Neural cell (in vitro differentiated cells): ENCODE measurements around the gene USP6. TPM values are rescaled to one million over a fixed set of nuclear protein-coding genes. Genes with fewer than 3 reads are reported as not detected.
"Not testable (repeated sequence)": the region's sequence is repeated elsewhere in the genome, so short reads cannot be mapped to it uniquely, and the experiment has no call there.

Experiments
- H2AFZ ChIP-seq: fragments of 200-600, 300-800 bp; sonication (generic), shearing (Covaris generic); 2 replicates; pipeline ENCODE4 v1.6.0; 2014; ENCODE audit warnings: low read depth, mild to moderate bottlenecking, antibody characterized with exemption, low read length, moderate library complexity
- H3F3A ChIP-seq: fragments of 200-600 bp; shearing (Covaris generic); 2 replicates; pipeline ENCODE4 v1.6.1; 2016; ENCODE audit warnings: mild to moderate bottlenecking, moderate library complexity, mixed read lengths, antibody characterized with exemption, low read length; ENCODE audit not compliant: insufficient read depth, poor library complexity, severe bottlenecking
- H3K27ac ChIP-seq: fragments of 200-600, 300-800 bp; sonication (generic), shearing (Covaris generic); 2 replicates; pipeline ENCODE4 v1.5.1; 2014; ENCODE audit warnings: mild to moderate bottlenecking, low read length, moderate library complexity
- H3K27me3 ChIP-seq: fragments of 300-800, 200-600 bp; sonication (generic), shearing (Covaris generic); 2 replicates; pipeline ENCODE4 v1.6.0; 2014; ENCODE audit warnings: mild to moderate bottlenecking, low read depth, low read length, moderate library complexity; ENCODE audit not compliant: insufficient read depth
- H3K36me3 ChIP-seq: fragments of 300-800, 200-600 bp; sonication (generic), shearing (Covaris generic); 2 replicates; pipeline ENCODE4 v1.5.1; 2014; ENCODE audit warnings: mild to moderate bottlenecking, antibody characterized with exemption, low read length, moderate library complexity; ENCODE audit not compliant: insufficient read depth
- H3K4me2 ChIP-seq: fragments of 300-800, 200-600 bp; sonication (generic), shearing (Covaris generic); 2 replicates; pipeline ENCODE4 v1.6.0; 2014; ENCODE audit warnings: mild to moderate bottlenecking, low read length
- H3K4me3 ChIP-seq: fragments of 300-800, 200-600 bp; sonication (generic), shearing (Covaris generic); 2 replicates; pipeline ENCODE4 v1.5.1; 2014; ENCODE audit warnings: mild to moderate bottlenecking, low read length, moderate library complexity
- H3K79me2 ChIP-seq: fragments of 200-600 bp; shearing (Covaris generic); replicated peaks from 2 replicates; pipeline ENCODE4 v1.6.0; 2014; ENCODE audit warnings: mild to moderate bottlenecking, low read length, moderate library complexity; ENCODE audit not compliant: insufficient read depth
- H3K9ac ChIP-seq: fragments of 300-800, 200-600 bp; sonication (generic), shearing (Covaris generic); 2 replicates; pipeline ENCODE4 v1.6.1; 2016; ENCODE audit warnings: mild to moderate bottlenecking, low read length, mixed read lengths
- H3K9me2 ChIP-seq: fragments of 200-600 bp; shearing (Covaris generic); 2 replicates; pipeline ENCODE4 v1.6.1; 2016; ENCODE audit warnings: mild to moderate bottlenecking, low read length, mixed read lengths; ENCODE audit not compliant: insufficient read depth
- H3K9me3 ChIP-seq: fragments of 200-600, 300-800 bp; sonication (generic), shearing (Covaris generic); 2 replicates; pipeline ENCODE4 v1.6.1; 2016; ENCODE audit warnings: mild to moderate bottlenecking, mixed run types, low read length, moderate library complexity, mixed read lengths
- H4K20me1 ChIP-seq: fragments of 200-600 bp; shearing (Covaris generic); 2 replicates; pipeline ENCODE4 v1.6.1; 2016; ENCODE audit warnings: mild to moderate bottlenecking, mixed run types; ENCODE audit not compliant: insufficient read depth
- CTCF ChIP-seq: fragments of 450-650 bp; IDR thresholded peaks from 2 replicates; pipeline ENCODE4 v1.5.1; 2014; ENCODE audit warnings: antibody characterized with exemption, mild to moderate bottlenecking, moderate library complexity; ENCODE audit not compliant: poor library complexity, severe bottlenecking
- EP300 ChIP-seq: fragments of 450-650 bp; conservative IDR thresholded peaks from 2 replicates; pipeline ENCODE4 v1.6.1; 2014; ENCODE audit warnings: antibody characterized with exemption, mild to moderate bottlenecking, moderate library complexity; ENCODE audit not compliant: poor library complexity, severe bottlenecking
- EZH2 ChIP-seq: fragments of 200-600, 300-800 bp; shearing (Covaris generic), sonication (generic); IDR thresholded peaks from 2 replicates; pipeline ENCODE4 v1.6.1; 2014; ENCODE audit warnings: antibody characterized with exemption, low read length, borderline replicate concordance, mild to moderate bottlenecking; ENCODE audit not compliant: insufficient read depth, poor library complexity, severe bottlenecking
- MXI1 ChIP-seq: fragments of 450-650 bp; conservative IDR thresholded peaks from 2 replicates; pipeline ENCODE4 v1.6.1; 2014; ENCODE audit warnings: antibody characterized with exemption, mild to moderate bottlenecking; ENCODE audit not compliant: poor library complexity, severe bottlenecking
- POLR2AphosphoS5 ChIP-seq: IDR thresholded peaks from 2 replicates; pipeline ENCODE4 v1.6.1; 2012
- RAD21 ChIP-seq: fragments of 450-650 bp; conservative IDR thresholded peaks from 2 replicates; pipeline ENCODE4 v1.6.1; 2014; ENCODE audit warnings: antibody characterized with exemption, mild to moderate bottlenecking, moderate library complexity
- REST ChIP-seq: IDR thresholded peaks from 2 replicates; pipeline ENCODE4 v1.6.1; 2012; ENCODE audit warnings: borderline replicate concordance
- SMC3 ChIP-seq: fragments of 450-650 bp; conservative IDR thresholded peaks from 2 replicates; pipeline ENCODE4 v1.6.1; 2014; ENCODE audit warnings: antibody characterized with exemption, mild to moderate bottlenecking, moderate library complexity; ENCODE audit not compliant: poor library complexity
- TAF1 ChIP-seq: IDR thresholded peaks from 2 replicates; pipeline ENCODE4 v1.6.1; 2012; ENCODE audit warnings: low read depth
- polyA plus RNA-seq: library from polyadenylated mRNA; depleted of rRNA; stranded (reverse); fragments of >200 nt; gene quantifications from 2 replicates; pipeline ENCODE4 v1.2.3, GENCODE V29; 2014

USP6 gene
- polyA plus RNA-seq, 1 donor from 2014 or later = not detected

- Histone ChIP-seq H3K36me3 (no peaks in the 10 kb centered on the region), H3K4me2 (no peak overlapping the region), H3F3A (no peaks in the 10 kb centered on the region), H3K27me3 (no peaks in the 10 kb centered on the region), H3K27ac (no peak overlapping the region), H4K20me1 (no peaks in the 10 kb centered on the region), H3K9me2 (no peaks in the 10 kb centered on the region), H3K9ac (no peak overlapping the region), H2AFZ (no peak overlapping the region), H3K4me3 (no peak overlapping the region), H3K79me2 (no peaks in the 10 kb centered on the region), H3K9me3 (no peaks in the 10 kb centered on the region)
- no peak for TF ChIP-seq RAD21
- no peak for TF ChIP-seq EP300
- no peak for TF ChIP-seq POLR2AphosphoS5
- TF ChIP-seq SMC3 = no peak
- TF ChIP-seq EZH2 = no peak
- no peak for TF ChIP-seq CTCF
- TF ChIP-seq REST = no peak
- no peak for TF ChIP-seq MXI1
- TF ChIP-seq TAF1 = no peak
Measured at GRCh38 chr17:5138616-5139457, 23.0 kb downstream of the USP6 start.

- no peaks in the 10 kb centered on the region for H3K9me2 ChIP-seq
- H3K4me3 ChIP-seq = no peak overlapping the region
- no peak overlapping the region for H2AFZ ChIP-seq
- no peak overlapping the region for H3K4me2 ChIP-seq
- no peaks in the 10 kb centered on the region for H3K36me3 ChIP-seq
- H3F3A ChIP-seq = no peaks in the 10 kb centered on the region
- no peak overlapping the region for H3K27ac ChIP-seq
- TF ChIP-seq POLR2AphosphoS5 (no peak), REST (no peak), SMC3 (no peak), EP300 (no peak), TAF1 (no peak), RAD21 (no peak), MXI1 (no peak), CTCF (no peak), EZH2 (no peak)
- no peaks in the 10 kb centered on the region for H4K20me1 ChIP-seq
- no peaks in the 10 kb centered on the region for H3K9me3 ChIP-seq
- no peaks in the 10 kb centered on the region for H3K27me3 ChIP-seq
- no peaks in the 10 kb centered on the region for H3K79me2 ChIP-seq
- no peak overlapping the region for H3K9ac ChIP-seq
Measured at GRCh38 chr17:5139458-5139732, 23.6 kb downstream of the USP6 start.

- not testable (repeated sequence) for H3K9ac ChIP-seq, H3K4me2 ChIP-seq, H3K9me3 ChIP-seq, H3K9me2 ChIP-seq, H3K27ac ChIP-seq, H3K27me3 ChIP-seq, H2AFZ ChIP-seq, H3K79me2 ChIP-seq, H4K20me1 ChIP-seq, H3K4me3 ChIP-seq, H3F3A ChIP-seq, H3K36me3 ChIP-seq
Measured at GRCh38 chr17:5142877-5143276, 27.0 kb downstream of the USP6 start.
